Measurements from ENCODE around the gene PIK3CB. TPM values are rescaled to one million over a fixed set of nuclear protein-coding genes. Genes with fewer than 3 reads are reported as not detected.

The PIK3CB gene
- total and polyA plus RNA-seq, 2 experiments from 2014 or later = 14.3 to 23.0 TPM

- H3K27me3 ChIP-seq = no peaks in the 10 kb centered on the region
- no peaks in the 10 kb centered on the region for H3K9me3 ChIP-seq (ENCODE audit: low read depth)
- H4K20me1 ChIP-seq (ENCODE audit: insufficient read depth, poor library complexity, severe bottlenecking) = no peaks in the 10 kb centered on the region
- H2AFZ ChIP-seq = no peak overlapping the region
- H3K4me2 ChIP-seq = no peak overlapping the region
- H3K27ac ChIP-seq = no peak overlapping the region
- H3K9me2 ChIP-seq (replicated peaks; ENCODE audit: insufficient read depth) = no peaks in the 10 kb centered on the region
- TF ChIP-seq EZH2 (IDR thresholded peaks at IDR 0.05; ENCODE audit: borderline replicate concordance) (no peak), EZH2phosphoT487 (IDR thresholded peaks at IDR 0.05; ENCODE audit: low read depth, severe bottlenecking, unreplicated experiment) (no peak)
- TF ChIP-seq, protein P1, sequence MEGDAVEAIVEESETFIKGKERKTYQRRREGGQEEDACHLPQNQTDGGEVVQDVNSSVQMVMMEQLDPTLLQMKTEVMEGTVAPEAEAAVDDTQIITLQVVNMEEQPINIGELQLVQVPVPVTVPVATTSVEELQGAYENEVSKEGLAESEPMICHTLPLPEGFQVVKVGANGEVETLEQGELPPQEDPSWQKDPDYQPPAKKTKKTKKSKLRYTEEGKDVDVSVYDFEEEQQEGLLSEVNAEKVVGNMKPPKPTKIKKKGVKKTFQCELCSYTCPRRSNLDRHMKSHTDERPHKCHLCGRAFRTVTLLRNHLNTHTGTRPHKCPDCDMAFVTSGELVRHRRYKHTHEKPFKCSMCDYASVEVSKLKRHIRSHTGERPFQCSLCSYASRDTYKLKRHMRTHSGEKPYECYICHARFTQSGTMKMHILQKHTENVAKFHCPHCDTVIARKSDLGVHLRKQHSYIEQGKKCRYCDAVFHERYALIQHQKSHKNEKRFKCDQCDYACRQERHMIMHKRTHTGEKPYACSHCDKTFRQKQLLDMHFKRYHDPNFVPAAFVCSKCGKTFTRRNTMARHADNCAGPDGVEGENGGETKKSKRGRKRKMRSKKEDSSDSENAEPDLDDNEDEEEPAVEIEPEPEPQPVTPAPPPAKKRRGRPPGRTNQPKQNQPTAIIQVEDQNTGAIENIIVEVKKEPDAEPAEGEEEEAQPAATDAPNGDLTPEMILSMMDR (IDR thresholded peaks at IDR 0.05; ENCODE audit: poor library complexity) = no peak
- no peaks in the 10 kb centered on the region for H3K4me1 ChIP-seq (ENCODE audit: insufficient read depth)
- H3K4me3 ChIP-seq = no peak overlapping the region
- no peaks in the 10 kb centered on the region for H3K36me3 ChIP-seq (replicated peaks; ENCODE audit: insufficient read depth, low read depth)
- no peak for DNase-seq (ENCODE audit: low spot score)
- WGBS (ENCODE audit: low lambda C conversion rate, missing lambda C conversion rate) = 78% methylated on average over 10 of the region's 10 CpGs
- no peaks in the 10 kb centered on the region for H3K79me2 ChIP-seq
Measured at GRCh38 chr3:138873471-138874278, 38.9 kb upstream of the PIK3CB start.

- H2AFZ ChIP-seq = no peak overlapping the region
- no peak overlapping the region for H3K4me2 ChIP-seq
- H3K9me2 ChIP-seq (replicated peaks; ENCODE audit: insufficient read depth) = no peaks in the 10 kb centered on the region
- 95% methylated on average over 4 of the region's 4 CpGs for WGBS (ENCODE audit: low lambda C conversion rate, missing lambda C conversion rate)
- no peaks in the 10 kb centered on the region for H3K79me2 ChIP-seq
- TF ChIP-seq EZH2 (IDR thresholded peaks at IDR 0.05; ENCODE audit: borderline replicate concordance) = no peak
- TF ChIP-seq EZH2phosphoT487 (IDR thresholded peaks at IDR 0.05; ENCODE audit: low read depth, severe bottlenecking, unreplicated experiment) = no peak
- TF ChIP-seq, protein P1 (IDR thresholded peaks at IDR 0.05; ENCODE audit: poor library complexity) = no peak
- no peak overlapping the region for H3K4me3 ChIP-seq
- no peak overlapping the region for H3K27ac ChIP-seq
- H4K20me1 ChIP-seq (ENCODE audit: insufficient read depth, poor library complexity, severe bottlenecking) = no peaks in the 10 kb centered on the region
- no peak for DNase-seq (ENCODE audit: low spot score)
- no peaks in the 10 kb centered on the region for H3K4me1 ChIP-seq (ENCODE audit: insufficient read depth)
- H3K9me3 ChIP-seq (ENCODE audit: low read depth) = no peaks in the 10 kb centered on the region
- H3K36me3 ChIP-seq (replicated peaks; ENCODE audit: insufficient read depth, low read depth) = no peaks in the 10 kb centered on the region
- H3K27me3 ChIP-seq = no peaks in the 10 kb centered on the region
Measured at GRCh38 chr3:138872632-138873031, 37.9 kb upstream of the PIK3CB start.

- Histone ChIP-seq H2AFZ (no peak overlapping the region), H3K79me2 (no peaks in the 10 kb centered on the region), H3K9me2 (replicated peaks; ENCODE audit: insufficient read depth) (no peaks in the 10 kb centered on the region), H3K4me2 (no peak overlapping the region), H4K20me1 (ENCODE audit: insufficient read depth, poor library complexity, severe bottlenecking) (no peaks in the 10 kb centered on the region), H3K4me3 (no peak overlapping the region), H3K27ac (no peak overlapping the region), H3K36me3 (replicated peaks; ENCODE audit: insufficient read depth, low read depth) (no peaks in the 10 kb centered on the region), H3K27me3 (no peaks in the 10 kb centered on the region), H3K4me1 (ENCODE audit: insufficient read depth) (peaks cover 9% of the 10 kb centered on the region), H3K9me3 (ENCODE audit: low read depth) (no peaks in the 10 kb centered on the region)
- no peak for DNase-seq (ENCODE audit: low spot score)
- no peak for TF ChIP-seq EZH2 (IDR thresholded peaks at IDR 0.05; ENCODE audit: borderline replicate concordance)
- TF ChIP-seq, protein P1 (IDR thresholded peaks at IDR 0.05; ENCODE audit: poor library complexity) = no peak
- TF ChIP-seq EZH2phosphoT487 (IDR thresholded peaks at IDR 0.05; ENCODE audit: low read depth, severe bottlenecking, unreplicated experiment) = no peak
- whole genome bisulfite sequencing (ENCODE audit: low lambda C conversion rate, missing lambda C conversion rate) = 57% methylated on average over 1 of the region's 1 CpG
Measured at GRCh38 chr3:138867996-138868395, 33.3 kb upstream of the PIK3CB start.

Data from hepatocyte (in vitro differentiated cells).